NCI-H345 treated with DMSO at 0.1 percent for 48 hours (cell line): Measurements from ENCODE around the gene KCNC1.

Experiments used
- DNase-seq: peaks from one replicate; lab custom pipeline; 2025; ENCODE audit not compliant: unreplicated experiment; lab: John Stamatoyannopoulos, UW

KCNC1 gene

DNA sequence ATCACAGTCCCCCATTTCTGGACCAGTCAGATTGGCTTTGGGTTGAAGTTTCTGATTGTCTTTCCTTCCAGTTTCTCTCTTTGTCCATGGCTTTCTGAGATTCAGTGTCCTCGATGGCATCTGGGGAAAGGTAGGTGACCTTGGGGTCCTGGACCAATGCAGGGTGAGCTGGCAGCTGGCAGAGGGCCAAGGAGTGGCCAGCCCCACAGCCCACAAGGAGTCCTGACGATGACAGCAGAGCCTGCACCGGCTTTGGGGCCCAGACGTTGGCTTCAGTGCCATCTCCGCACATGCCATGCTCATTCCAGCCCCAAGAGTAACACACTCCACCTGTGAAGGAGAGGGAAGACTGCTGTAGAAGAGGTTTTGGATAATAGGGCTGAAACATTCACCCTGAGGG lies 53.5 kb downstream of the KCNC1 start:
- DNase-seq = no peak

DNA sequence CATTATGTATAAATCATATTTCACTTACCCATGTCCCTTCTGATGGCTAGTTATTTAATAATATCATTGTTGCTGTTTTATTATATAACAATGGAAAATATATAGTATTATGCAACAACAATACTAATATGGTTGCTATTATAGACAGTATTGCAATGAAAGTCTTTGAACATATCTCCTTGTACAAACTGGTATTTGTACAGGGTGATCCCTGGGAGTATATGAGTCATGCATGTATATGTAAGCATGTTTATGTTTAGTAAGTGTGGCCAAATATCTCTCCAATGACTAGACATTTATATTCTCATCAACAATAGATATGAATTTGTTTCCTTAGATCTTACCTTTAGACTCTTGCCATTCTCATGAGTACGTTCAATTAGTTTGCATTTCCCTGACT lies 55.9 kb downstream of the KCNC1 start:
- no peak for DNase-seq

DNA sequence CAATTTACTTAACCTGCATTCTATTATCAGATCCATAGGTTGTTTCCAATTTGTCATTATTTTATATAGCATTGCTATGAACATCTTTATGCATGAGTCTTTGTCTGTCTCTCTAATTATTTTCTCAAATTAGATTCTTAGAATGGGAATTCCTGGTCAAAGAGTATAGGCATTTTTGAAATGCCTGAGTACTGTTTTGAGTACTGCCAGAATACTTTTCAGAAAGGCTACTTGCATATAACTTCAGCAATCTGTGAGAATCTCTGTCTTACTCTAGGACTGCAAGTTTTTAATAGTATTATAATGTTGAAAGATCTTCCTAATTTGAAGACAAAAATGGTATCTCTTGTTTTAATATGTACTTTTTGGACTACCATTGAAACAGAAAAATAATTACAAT lies 56.6 kb downstream of the KCNC1 start:
- DNase-seq = no peak

DNA sequence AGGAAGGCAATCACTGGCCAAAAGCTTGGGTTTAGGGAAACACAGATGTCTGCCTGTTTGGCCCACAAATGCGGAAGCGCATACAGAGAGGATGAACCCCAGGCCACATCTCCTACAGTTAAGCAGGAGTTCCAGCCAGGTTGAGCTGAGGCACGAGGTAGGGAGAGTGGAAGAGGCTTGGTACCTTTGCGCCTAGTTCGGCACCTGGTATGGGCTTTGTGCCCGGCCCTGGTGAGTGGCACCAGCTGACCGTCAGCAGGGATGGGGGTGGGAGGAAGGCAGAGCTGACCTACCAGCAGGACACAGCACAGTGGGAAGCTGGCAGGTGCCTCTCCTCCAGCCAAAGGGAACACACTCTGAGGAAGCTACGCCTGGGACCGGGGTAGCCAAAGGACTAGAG lies 57.6 kb downstream of the KCNC1 start:
- DNase-seq = no peak

DNA sequence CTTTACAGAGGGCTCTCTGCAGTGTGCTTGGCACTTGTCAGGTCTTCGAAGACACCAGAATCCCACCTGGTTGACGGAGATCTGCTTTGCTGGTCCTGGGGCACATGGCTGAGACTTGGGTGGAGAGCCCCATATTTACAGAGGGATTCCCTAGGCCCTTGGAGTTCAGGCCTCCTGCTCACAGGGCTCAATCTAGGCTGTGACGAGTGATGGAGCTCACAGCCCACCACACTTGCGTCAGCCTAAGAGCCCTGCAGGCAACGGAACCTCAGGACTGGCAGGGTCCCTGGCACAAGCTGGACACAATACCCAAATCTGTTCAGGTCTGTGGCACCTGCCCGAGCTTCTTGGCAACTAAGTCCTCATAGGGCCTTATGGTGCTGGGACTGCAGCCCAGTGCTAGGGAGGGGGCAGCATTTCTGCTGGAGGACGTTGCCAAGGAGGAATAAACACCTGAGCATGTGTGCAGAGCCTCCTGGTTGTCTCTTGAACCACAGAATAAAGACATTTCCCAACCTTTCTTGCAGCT lies 59.1 kb downstream of the KCNC1 start:
- no peak for DNase-seq

DNA sequence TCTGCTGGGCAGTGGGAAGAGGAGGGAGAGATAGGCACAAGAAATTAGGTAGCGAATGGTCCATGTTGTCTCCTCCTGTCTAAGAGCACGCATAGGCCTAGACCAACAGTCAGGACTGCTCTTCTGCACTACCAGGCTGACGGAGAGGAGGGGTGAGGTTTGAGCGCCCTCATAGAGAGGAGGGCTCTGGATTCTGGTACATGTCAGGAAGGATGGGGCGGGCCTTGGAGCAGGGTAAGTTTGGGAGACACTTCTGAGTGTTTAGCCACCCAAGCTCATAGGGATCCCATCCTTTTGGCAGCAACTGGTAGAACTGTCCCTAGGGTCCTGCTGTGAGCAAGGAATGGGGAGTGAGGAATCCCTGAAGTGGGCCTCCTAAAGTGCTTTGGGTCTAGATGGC lies 60.4 kb downstream of the KCNC1 start:
- DNase-seq = no peak

DNA sequence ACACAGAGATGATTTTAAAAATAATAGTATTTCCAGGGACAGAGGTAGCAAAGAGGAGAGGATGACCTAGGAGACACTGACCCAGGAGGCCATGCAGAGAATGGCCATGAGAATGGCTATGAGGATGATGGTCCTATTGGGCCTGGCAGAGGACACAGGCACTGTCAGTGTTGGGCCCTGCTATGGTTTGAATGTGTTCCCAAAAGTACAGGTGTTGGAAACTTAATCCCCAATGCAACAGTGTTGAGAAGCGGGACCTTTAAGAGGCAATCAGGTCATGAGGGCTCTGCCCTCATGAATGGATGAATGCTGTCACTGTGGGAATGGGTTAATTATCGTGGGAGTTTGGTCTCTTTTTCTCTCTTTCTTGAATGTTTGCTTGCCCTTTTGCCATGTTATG lies 61.6 kb downstream of the KCNC1 start:
- no peak for DNase-seq

DNA sequence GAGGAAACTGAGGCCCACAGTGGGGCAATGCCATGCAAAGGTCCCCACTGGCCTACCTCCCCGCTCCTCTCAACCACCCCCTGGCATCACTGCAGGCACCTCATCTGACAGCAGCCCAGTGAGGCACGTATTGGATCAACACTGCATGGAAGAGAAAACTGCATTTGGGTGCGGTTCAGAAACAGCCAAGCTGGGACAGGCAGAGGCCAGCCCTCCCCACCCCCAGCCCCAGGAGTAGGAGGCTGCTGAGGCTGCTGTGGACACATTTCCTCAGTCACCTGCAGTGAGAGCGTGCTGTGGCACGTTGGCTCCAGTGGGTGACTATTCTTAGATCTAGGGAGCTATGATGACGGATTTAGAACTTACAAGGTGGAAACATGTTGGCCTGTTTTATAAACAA lies 63.7 kb downstream of the KCNC1 start:
- no peak for DNase-seq

DNA sequence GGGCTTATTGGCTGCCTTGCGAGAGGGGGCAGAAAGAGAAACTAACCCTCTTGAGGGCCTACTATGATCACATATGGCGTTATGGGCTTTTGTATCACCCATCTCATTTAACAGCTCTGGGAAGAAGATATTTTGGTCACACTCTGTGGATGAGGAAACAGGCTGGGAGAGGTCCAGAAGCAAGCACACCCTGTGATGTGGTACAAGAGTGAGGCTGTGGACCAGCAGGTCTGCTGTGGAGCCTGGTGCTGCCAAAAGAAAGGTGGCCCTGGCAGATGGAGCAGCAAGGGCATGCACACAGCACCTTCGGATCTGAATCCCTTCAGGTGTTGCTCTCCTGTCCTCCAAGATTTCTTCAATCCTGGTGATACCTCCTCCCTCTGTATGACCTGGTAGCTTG lies 64.1 kb downstream of the KCNC1 start:
- DNase-seq = no peak

DNA sequence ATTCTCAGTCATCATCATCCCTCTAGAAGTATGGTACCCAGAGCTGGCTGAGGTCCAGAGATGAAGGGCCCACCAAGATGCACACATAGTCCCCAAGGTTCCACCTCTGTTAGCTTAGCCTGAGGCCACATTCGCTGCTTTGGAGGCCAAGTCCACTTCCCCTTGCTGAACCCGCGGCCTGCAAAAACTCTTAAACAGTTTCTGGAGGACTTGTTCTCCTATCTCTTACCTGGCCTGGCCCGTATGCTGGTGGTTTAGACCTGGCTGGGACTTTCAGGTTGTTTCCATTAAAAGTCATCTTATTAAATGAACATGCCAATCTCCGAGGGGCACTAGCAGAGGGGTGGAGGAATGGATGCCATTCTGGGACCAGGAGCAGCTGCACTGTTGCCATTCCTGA lies 64.6 kb downstream of the KCNC1 start:
- DNase-seq = no peak

DNA sequence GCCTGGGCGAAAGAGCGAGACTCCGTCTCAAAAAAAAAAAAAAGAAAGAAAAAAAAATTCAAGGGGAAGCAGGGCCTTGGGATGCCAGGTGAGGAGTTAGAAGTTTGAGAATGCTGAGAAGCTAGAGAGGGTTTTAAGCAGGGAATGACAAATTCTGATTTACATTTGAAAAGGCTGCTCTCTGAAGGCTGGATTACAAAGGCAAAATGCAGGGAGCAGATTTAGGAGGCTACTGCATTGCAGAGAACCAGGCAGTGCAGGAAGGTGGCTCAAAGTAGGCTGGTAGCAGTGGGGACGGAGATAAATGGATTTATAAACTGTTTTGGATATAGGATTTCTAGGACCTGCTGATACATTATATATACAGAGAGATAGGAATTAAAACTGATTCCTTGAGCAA lies 66.6 kb downstream of the KCNC1 start:
- no peak for DNase-seq

DNA sequence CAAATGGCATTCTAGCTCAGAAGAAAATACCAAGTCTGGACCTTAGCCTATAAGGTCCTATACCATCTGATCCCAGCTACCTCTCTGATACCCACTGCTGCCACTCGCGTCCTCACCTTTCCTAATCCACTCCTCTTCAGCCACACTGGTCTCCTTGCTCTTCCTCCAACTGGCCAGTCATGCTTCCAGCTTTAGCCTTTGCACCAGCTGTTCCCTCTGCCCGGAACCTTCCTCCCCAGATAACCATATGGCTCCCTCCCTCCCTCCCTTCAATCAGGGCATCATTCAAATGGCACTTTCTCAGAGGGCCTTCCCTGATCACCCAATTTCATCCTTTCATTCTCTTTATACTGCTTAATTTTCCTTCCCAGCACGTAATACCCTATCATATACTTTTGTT lies 67.9 kb downstream of the KCNC1 start:
- no peak for DNase-seq

DNA sequence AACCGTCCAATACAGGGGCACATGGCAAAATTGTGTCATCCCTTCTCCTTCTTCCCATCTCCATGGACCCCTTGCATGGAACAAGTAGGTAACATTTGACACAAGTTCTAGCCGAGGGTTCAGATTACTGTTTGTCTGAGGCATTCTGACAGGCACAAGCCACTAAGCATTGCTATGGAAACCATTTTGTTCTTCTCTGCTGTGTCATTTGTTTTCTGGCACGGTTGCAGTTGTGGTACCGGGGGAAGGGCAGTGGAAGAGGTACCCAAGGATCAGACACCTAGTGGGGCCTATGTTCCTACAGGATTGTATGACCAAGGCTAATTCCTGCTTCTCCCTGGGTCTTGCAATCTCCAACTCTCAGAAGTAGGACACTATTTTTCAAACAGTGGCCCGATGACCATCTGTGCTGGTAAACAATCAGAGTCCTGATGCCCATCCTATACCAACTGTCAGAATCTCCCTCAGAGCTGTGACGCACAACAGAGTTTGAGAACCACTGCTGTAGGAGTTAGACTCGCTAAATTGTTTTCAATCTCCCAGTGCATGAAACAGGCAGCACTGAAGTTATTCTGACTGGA lies 69.3 kb downstream of the KCNC1 start:
- DNase-seq = no peak

DNA sequence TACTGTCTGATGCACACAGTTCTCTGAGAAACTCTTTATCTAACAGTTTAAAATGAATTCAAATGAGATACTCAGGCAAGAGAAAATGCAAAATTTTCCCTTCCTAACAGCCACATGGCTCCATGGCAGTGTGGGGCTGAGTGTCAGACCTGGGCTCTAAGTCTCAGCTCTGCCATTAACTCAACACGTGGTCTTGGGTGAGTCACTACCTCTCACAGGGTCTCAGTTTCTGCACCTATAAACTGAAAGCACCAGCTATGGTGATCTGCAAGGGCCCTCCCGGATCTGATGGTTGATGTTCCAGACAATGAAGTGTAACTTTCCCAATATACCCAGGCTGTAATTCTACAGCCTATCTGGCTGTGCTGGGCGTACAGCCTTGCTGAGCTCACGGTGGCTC lies 70.5 kb downstream of the KCNC1 start:
- DNase-seq = no peak

DNA sequence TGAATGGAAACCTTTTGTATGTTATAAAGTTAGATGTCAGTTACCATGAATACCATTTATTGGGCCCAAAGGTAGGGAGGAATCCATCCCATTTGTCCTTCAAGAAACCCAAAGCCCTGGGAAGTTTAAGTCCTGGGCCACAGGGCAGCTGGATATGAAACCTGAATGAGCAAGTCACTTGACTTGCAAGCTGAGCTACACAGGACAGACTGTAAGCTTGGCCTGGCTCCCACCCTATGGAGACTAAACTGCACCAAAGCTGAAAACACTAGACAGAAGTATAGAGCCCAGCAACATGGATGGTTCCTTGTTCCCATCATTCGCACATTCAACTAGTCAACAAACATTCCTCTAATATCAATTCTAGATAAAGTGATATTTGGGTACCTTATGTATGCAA lies 71.3 kb downstream of the KCNC1 start:
- DNase-seq = no peak

DNA sequence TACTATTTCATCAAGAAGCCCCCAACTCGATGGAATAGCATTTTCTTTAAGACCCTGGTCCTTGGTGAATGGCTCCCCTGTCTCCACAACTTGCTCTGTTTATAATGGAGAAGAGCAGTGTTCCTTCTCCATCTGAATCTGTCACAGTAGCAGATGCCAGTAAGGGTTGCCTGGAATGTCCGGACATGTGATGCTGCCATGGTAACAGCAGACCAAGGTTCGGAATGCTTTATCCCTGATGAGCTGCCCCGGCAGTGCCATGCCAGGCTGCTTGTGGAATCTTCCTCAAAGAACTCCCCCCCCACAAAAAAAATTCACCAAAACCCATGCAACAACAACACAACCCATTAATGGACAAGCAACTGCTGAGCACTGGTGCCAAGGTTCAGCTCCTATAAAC lies 72.5 kb downstream of the KCNC1 start:
- DNase-seq = no peak

DNA sequence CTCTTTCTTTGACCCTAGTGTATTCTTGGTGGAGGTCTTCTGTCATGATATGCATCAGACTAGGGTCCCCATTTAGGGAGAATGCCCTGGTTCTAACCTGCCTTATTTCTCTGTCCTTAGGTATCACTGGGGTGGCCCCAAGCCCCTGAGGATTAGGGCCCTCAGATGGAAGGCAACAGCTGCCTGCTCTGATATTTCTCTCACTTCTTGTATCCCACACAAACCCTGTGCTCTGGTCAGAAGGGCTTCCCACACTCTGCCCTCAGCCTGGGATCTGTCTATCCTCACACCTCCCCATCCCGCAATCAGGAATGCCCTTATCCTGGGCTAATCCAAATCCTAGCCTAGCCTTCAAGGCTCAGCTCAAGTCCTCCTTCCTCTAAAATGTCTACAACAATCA lies 75.5 kb downstream of the KCNC1 start:
- no peak for DNase-seq

DNA sequence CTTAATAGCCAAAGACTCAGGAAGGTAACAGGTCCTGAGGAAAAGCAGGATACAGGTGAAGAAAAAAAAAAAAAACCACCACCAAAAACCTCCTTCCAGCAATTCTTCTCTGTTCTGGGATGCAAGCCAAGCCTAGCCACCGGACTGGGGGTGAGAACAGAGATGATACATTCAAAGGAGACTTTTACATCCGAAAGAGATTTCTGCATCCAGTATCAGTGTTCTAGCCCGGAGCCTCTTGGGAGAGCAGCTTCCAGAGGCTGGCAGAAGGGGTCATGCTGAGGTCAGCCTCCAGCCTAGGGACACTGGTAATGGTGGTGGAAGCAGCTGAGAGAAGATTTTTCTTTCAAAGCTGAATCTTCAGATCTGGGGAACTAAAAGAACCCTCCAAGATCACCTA lies 76.2 kb downstream of the KCNC1 start:
- DNase-seq = no peak

DNA sequence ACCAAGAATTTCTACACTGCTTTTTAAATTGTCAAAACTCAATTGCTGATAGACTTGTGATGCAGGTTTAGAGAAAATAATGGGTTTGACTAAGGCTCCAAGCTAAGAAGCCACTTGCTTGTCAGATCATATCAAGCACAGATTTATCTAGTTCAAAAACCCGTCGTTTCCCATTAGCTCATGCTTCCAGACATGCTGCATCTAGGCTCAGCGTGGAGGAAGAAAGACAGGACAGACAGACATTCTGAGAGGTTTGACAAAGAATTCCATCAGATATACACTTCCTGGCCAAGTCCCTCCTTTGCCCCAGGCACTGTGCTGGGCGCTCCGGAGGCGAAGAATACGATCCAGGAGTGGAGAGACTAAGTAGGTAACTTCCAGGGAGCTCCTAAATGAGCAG lies 76.8 kb downstream of the KCNC1 start:
- DNase-seq = no peak

DNA sequence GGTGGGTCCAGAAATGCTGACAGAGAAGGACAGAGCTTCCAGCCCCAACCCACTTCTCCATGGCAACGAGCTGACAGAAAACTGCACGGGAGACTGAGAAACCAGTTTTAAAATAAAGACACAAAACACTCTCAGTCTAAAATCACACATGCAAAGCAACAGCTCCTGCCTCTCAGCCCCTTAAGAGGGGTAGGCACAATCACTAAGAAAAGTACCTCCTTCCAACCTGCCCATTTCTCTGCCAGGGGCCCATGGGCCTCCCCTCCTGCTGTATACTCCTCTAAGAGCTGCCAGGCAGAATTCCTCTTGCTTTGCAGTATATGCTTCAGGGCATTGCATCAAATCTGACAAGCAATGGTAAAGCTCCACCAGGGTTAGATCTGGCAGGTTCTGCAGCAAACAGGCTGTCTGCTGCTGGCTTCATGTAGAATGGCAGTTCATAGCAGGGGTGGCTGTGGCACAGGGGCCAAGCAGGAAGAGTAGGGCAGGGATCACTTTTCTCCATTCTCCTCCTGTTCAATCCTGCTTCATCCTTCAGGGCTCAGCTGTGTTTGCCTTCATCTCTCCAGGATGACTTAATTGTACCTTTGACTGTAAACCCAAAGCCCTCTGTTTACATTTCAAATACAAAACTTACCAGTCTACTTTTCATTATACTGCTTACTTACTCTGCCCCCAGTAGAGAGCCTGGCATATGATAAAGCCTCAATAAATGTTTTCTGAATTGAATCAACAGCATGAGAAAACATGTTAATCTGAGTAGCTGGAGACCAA lies 77.7 kb downstream of the KCNC1 start:
- peak; percentile 90 for DNase-seq

DNA sequence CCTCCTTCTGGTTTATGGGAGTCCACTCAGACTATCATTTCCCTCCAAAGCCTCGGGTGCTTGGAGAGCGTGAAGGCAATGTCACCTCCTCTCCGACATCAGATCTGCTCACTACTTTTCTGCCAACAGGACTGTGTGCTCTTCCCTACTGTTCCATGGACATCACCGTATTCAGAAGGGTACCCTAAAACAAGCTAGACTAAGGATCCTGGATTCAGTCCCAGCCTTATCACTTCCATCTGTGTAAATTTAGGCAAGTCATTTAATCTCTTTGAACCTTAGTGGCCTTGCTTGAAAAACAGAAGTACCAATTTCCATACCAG lies 78.2 kb downstream of the KCNC1 start:
- DNase-seq = no peak

DNA sequence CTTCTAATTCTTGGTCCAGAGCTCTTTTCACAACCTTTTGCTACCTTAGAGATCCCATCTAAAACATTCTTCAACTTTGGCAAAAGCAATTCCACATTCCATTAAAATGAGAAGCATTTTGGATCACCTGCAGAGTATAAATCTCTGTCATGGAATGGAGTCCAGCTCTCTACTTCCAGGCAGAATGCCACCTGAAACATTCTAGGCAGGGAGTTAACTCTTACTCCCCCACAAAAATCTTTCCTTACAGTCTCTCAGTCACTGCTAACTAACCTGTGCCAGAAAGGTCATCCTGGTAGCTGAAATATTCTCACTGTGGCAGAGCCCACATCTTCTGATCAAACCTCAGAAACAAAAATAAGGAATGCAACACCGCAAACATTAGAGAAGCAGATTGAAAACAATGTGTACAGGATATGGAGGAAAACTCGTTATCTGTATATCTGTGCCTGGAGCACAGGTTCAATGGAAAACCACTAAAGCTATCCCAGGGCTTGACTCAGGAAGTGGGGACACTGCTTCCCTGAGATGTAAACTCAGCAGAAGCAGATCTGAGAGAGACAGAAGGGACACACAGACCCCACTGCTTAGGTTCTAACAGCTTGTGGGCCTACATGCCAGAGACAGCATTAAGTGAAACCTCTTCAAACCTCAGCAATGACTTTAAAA lies 78.9 kb downstream of the KCNC1 start:
- DNase-seq = no peak

DNA sequence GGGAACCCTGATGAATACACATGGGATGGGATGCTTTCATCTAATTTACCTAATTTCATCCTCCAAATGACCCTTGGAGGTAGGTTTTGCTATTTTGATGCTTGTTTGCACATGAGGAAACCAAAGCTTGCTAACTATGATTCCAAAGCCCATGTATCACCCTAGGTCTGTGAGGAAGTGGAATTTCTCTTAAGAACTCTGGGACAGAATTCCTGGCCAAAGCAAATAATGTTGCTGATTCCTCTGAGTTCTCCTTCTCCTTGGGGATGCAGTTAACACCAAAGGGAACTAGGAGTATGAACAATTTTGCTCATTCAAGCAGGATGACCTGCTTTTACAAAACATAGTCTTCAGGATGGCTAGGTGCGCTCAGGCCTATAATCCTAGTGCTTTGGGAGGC lies 80.0 kb downstream of the KCNC1 start:
- no peak for DNase-seq
